Testis (tissue), 2 donors: ENCODE results near the gene STK38.

Source experiments
- POLR2A ChIP-seq: fragments of 450-650 bp; IDR thresholded peaks from one replicate; pipeline ENCODE4 v1.6.1; 2017; ENCODE audit warnings: antibody characterized with exemption, mild to moderate bottlenecking, moderate library complexity
- TF ChIP-seq, protein P1 (sequence below), 3 experiments: fragments of 450-650 bp in 2 of 3; fragments of 200-600 bp in 1 of 3; sonication (generic) in 1 of 3; IDR thresholded peaks; one replicate each; pipeline ENCODE4 v1.5.1; 2016 to 2019; ENCODE audit warnings: antibody characterized with exemption in 3 of 3, mild to moderate bottlenecking in 2 of 3, moderate library complexity in 1 of 3

DNA sequence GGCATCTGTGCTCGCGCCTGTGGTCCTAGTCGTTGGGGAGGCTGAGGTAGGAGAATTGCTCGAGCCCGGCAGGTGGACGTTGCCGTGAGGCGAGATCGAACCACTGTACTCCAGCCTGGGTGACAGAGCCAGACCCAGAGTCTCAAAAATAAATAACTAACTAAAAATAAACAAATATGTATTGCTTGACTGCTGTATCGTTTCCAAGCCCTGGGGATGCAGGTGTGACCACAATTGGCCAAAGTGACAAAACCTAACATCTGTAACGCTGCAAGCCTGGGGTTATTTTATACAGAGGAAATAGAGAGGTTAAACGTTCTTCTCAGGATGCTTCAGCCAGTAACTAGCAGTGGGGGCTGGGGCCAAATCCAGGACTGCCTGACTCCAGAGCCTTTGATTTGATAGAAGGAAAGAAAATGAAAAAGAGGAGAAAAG is 45.0 kb upstream of the STK38 start:
- TF ChIP-seq, protein P1, sequence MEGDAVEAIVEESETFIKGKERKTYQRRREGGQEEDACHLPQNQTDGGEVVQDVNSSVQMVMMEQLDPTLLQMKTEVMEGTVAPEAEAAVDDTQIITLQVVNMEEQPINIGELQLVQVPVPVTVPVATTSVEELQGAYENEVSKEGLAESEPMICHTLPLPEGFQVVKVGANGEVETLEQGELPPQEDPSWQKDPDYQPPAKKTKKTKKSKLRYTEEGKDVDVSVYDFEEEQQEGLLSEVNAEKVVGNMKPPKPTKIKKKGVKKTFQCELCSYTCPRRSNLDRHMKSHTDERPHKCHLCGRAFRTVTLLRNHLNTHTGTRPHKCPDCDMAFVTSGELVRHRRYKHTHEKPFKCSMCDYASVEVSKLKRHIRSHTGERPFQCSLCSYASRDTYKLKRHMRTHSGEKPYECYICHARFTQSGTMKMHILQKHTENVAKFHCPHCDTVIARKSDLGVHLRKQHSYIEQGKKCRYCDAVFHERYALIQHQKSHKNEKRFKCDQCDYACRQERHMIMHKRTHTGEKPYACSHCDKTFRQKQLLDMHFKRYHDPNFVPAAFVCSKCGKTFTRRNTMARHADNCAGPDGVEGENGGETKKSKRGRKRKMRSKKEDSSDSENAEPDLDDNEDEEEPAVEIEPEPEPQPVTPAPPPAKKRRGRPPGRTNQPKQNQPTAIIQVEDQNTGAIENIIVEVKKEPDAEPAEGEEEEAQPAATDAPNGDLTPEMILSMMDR (IDR thresholded peaks at IDR 0.05), result no peak
- TF ChIP-seq POLR2A, result no peak
